ENCODE results near the gene PRRX1.

The PRRX1 gene

GRCh38 chr1:170664828-170665612 is 1.1 kb downstream of the PRRX1 start:
- DNase-seq: no peak

- DNase-seq: no peak
Measured at GRCh38 chr1:170665629-170666028, 1.7 kb downstream of the PRRX1 start.

- DNase-seq: no peak
Measured at GRCh38 chr1:170666541-170667254, 2.8 kb downstream of the PRRX1 start.

- DNase-seq: no peak
Measured at GRCh38 chr1:170668209-170669106, 4.5 kb downstream of the PRRX1 start.

GRCh38 chr1:170669107-170669445 is 5.1 kb downstream of the PRRX1 start:
- DNase-seq: no peak

GRCh38 chr1:170669586-170670530 is 5.9 kb downstream of the PRRX1 start:
- DNase-seq: no peak

GRCh38 chr1:170670802-170671628 is 7.1 kb downstream of the PRRX1 start:
- DNase-seq: no peak

- no peak for DNase-seq
Measured at GRCh38 chr1:170671629-170671963, 7.7 kb downstream of the PRRX1 start.

GRCh38 chr1:170672316-170672715 is 8.4 kb downstream of the PRRX1 start:
- DNase-seq: no peak

- DNase-seq: no peak
Measured at GRCh38 chr1:170674239-170674638, 10.3 kb downstream of the PRRX1 start.

- DNase-seq: no peak
Measured at GRCh38 chr1:170674986-170675385, 11.1 kb downstream of the PRRX1 start.

- no peak for DNase-seq
Measured at GRCh38 chr1:170675865-170676264, 11.9 kb downstream of the PRRX1 start.

- DNase-seq: no peak
Measured at GRCh38 chr1:170676628-170677027, 12.7 kb downstream of the PRRX1 start.

- no peak for DNase-seq
Measured at GRCh38 chr1:170678027-170678600, 14.2 kb downstream of the PRRX1 start.

GRCh38 chr1:170680428-170680827 is 16.5 kb downstream of the PRRX1 start:
- DNase-seq: no peak

GRCh38 chr1:170682169-170682568 is 18.2 kb downstream of the PRRX1 start:
- no peak for DNase-seq

GRCh38 chr1:170682809-170683208 is 18.9 kb downstream of the PRRX1 start:
- no peak for DNase-seq

GRCh38 chr1:170685166-170685565 is 21.2 kb downstream of the PRRX1 start:
- no peak for DNase-seq

GRCh38 chr1:170686291-170686690 is 22.4 kb downstream of the PRRX1 start:
- no peak for DNase-seq

- no peak for DNase-seq
Measured at GRCh38 chr1:170687621-170688020, 23.7 kb downstream of the PRRX1 start.

GRCh38 chr1:170691258-170691657 is 27.3 kb downstream of the PRRX1 start:
- no peak for DNase-seq
